ENCODE data around the gene B3GNT3.

The B3GNT3 gene

DNA sequence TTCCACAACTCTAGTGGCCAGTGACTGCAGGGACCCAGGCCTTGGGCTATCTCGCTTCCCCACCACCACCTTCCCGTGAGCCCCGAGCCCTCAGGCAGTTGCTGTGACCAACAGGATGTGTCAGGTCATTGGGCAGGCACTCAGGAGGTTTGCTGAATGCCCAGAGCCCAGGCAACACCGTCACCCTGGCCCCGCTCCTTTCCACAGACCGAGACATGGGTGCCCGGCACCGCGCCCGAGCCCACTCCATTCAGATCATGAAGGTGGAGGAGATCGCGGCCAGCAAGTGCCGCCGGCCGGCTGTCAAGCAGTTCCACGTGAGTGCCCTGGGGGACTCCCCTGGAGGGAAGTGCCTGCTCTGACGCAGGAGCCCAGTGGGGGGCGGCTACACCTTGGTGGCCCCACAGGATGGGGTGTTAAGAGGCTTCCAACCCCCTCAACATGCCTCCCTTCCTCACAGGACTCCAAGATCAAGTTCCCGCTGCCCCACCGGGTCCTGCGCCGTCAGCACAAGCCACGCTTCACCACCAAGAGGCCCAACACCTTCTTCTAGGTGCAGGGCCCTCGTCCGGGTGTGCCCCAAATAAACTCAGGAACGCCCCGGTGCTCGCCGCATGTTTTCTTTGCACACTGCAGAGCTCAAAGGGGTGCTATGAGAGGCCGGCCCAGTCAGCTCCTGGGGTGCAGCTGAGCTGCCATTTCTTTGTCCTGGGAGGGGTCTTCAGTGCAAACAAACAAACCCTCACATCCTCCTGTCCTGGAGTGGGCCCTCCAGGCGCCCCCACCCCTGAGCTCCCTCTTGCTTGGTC, 68.0 kb downstream of the B3GNT3 start:
- DNase-seq, result no peak

Measured in NCI-H526 treated with DMSO at 0.1 percent for 48 hours (cell line).